GM23338 (cell line): ENCODE results near the gene KLF14. TPM values are rescaled to one million over a fixed set of nuclear protein-coding genes. Genes with fewer than 3 reads are reported as not detected.
"Not testable (repeated sequence)": the region's sequence is repeated elsewhere in the genome, so short reads cannot be mapped to it uniquely, and the experiment has no call there.

Experiments
- ATAC-seq: fragments of 200-7000 bp; cut with Tn5 transposase; 3 replicates; pipeline ENCODE4 v1.9.1; 2020
- DNase-seq: peaks from one replicate; pipeline ENCODE4 v3.0.0-alpha.2; 2015; ENCODE audit warnings: low spot score
- H2AFZ ChIP-seq: fragments of 200-600 bp; sonication (generic); 2 replicates; pipeline ENCODE4 v1.8.0; 2016; ENCODE audit warnings: antibody characterized with exemption, mild to moderate bottlenecking, moderate library complexity
- H3F3A ChIP-seq: fragments of 200-600 bp; sonication (generic); replicated peaks from 2 replicates; pipeline ENCODE4 v1.8.0; 2017; ENCODE audit warnings: antibody characterized with exemption, mixed run types, low read depth
- H3K27ac ChIP-seq: fragments of 200-600 bp; sonication (generic); 2 replicates; pipeline ENCODE4 v1.6.1; 2016; ENCODE audit warnings: low read depth
- H3K27me3 ChIP-seq: fragments of 200-600 bp; sonication (generic); 2 replicates; pipeline ENCODE4 v1.8.0; 2016; ENCODE audit warnings: mild to moderate bottlenecking, mixed run types, moderate library complexity; ENCODE audit not compliant: insufficient read depth
- H3K36me3 ChIP-seq: fragments of 200-600 bp; sonication (generic); 2 replicates; pipeline ENCODE4 v1.8.0; 2016; ENCODE audit warnings: mild to moderate bottlenecking; ENCODE audit not compliant: insufficient read depth
- H3K4me1 ChIP-seq: fragments of 200-600 bp; sonication (generic); 2 replicates; pipeline ENCODE4 v1.8.0; 2016; ENCODE audit warnings: mild to moderate bottlenecking, moderate library complexity; ENCODE audit not compliant: insufficient read depth
- H3K4me2 ChIP-seq: fragments of 200-600 bp; sonication (generic); 2 replicates; pipeline ENCODE4 v1.7.1; 2017; ENCODE audit warnings: mixed run types
- H3K4me3 ChIP-seq: fragments of 200-600 bp; sonication (generic); 2 replicates; pipeline ENCODE4 v1.6.1; 2016; ENCODE audit warnings: mixed run types
- H3K79me2 ChIP-seq: fragments of 200-600 bp; sonication (generic); replicated peaks from 2 replicates; pipeline ENCODE4 v1.8.0; 2017; ENCODE audit warnings: mild to moderate bottlenecking; ENCODE audit not compliant: insufficient read depth
- H3K9me2 ChIP-seq: fragments of 200-600 bp; sonication (generic); 2 replicates; pipeline ENCODE4 v1.8.0; 2017; ENCODE audit not compliant: insufficient read depth
- H4K20me1 ChIP-seq: fragments of 200-600 bp; sonication (generic); replicated peaks from 2 replicates; pipeline ENCODE4 v1.8.0; 2017; ENCODE audit warnings: mild to moderate bottlenecking; ENCODE audit not compliant: insufficient read depth
- H3K27ac Mint-ChIP-seq: 2 replicates; pipeline ENCODE4 v1.8.0; 2020; ENCODE audit warnings: inconsistent platforms, mild to moderate bottlenecking, moderate library complexity, mixed read lengths
- H3K27me3 Mint-ChIP-seq: 3 replicates; pipeline ENCODE4 v1.8.0; 2022; ENCODE audit warnings: low read depth, mild to moderate bottlenecking, moderate library complexity, mixed read lengths, inconsistent platforms; ENCODE audit not compliant: insufficient read depth, poor library complexity
- H3K36me3 Mint-ChIP-seq: 3 replicates; pipeline ENCODE4 v1.8.0; 2021; ENCODE audit warnings: low read depth, mild to moderate bottlenecking, inconsistent platforms, moderate library complexity, mixed read lengths
- H3K4me1 Mint-ChIP-seq: 3 replicates; pipeline ENCODE4 v1.8.0; 2020; ENCODE audit warnings: mild to moderate bottlenecking, inconsistent platforms, mixed read lengths
- H3K4me3 Mint-ChIP-seq: 3 replicates; pipeline ENCODE4 v1.8.0; 2021; ENCODE audit warnings: moderate library complexity, mild to moderate bottlenecking, inconsistent platforms, mixed read lengths
- H3K9me3 Mint-ChIP-seq: 3 replicates; pipeline ENCODE4 v1.8.0; 2020; ENCODE audit warnings: moderate library complexity, mild to moderate bottlenecking, inconsistent platforms, mixed read lengths
- NANOG ChIP-seq: IDR thresholded peaks from 2 replicates; pipeline ENCODE4 v1.6.1; 2016; ENCODE audit warnings: antibody characterized with exemption, borderline replicate concordance
- STAT1 ChIP-seq: IDR thresholded peaks from one replicate; pipeline ENCODE4 v1.6.1; 2016; ENCODE audit warnings: antibody characterized with exemption; ENCODE audit not compliant: unreplicated experiment
- ZNF114 ChIP-seq: fragments of 250-450 bp; sonication (Bioruptor Pico); IDR thresholded peaks from 2 replicates; pipeline ENCODE4 v1.5.0; 2020; ENCODE audit warnings: mild to moderate bottlenecking, moderate library complexity
- ZNF331 ChIP-seq: fragments of 250-450 bp; sonication (Bioruptor Pico); IDR thresholded peaks from 2 replicates; pipeline ENCODE4 v1.5.0; 2020; ENCODE audit warnings: low read depth, mild to moderate bottlenecking, moderate library complexity
- polyA plus RNA-seq: library from polyadenylated mRNA; unstranded; fragments of >200 nt; fragmentation: Nextera tagmentation; extraction: Ambion mirVana; gene quantifications from 2 replicates; pipeline ENCODE4 v1.2.1, GENCODE V29; 2016
- total RNA-seq: library from RNA; depleted of rRNA; stranded (reverse); fragments of >200 nt; shearing (Covaris generic); gene quantifications from 2 replicates; pipeline ENCODE4 v1.2.3, GENCODE V29; 2014
- TF ChIP-seq, protein P1 (sequence below): fragments of 250-450 bp; sonication (Bioruptor Pico); IDR thresholded peaks from 2 replicates; pipeline ENCODE4 v1.5.0; 2020; ENCODE audit warnings: mild to moderate bottlenecking, moderate library complexity

The KLF14 gene
- total and polyA plus RNA-seq, 2 experiments from 2014 or later, result not detected

DNA sequence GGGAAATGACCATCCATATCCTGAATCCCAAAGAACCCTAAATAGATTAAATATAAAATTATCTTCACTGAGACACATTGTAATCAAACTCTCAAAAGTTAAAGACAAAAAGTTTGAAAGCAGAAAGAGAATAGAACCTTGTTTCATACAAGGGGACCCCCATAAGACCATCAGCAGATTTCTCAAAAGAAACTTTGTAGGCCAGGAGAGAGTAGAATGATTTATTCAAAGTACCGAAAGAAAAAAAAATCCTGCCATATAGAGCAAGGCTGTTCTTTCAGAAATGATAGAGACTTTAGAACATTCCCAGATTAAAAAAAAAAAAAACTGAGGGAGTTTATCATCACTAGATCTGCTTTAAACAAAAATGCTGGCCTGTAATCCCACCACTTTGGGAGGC lies 34.8 kb upstream of the KLF14 start (continued):
- TF ChIP-seq, protein P1, sequence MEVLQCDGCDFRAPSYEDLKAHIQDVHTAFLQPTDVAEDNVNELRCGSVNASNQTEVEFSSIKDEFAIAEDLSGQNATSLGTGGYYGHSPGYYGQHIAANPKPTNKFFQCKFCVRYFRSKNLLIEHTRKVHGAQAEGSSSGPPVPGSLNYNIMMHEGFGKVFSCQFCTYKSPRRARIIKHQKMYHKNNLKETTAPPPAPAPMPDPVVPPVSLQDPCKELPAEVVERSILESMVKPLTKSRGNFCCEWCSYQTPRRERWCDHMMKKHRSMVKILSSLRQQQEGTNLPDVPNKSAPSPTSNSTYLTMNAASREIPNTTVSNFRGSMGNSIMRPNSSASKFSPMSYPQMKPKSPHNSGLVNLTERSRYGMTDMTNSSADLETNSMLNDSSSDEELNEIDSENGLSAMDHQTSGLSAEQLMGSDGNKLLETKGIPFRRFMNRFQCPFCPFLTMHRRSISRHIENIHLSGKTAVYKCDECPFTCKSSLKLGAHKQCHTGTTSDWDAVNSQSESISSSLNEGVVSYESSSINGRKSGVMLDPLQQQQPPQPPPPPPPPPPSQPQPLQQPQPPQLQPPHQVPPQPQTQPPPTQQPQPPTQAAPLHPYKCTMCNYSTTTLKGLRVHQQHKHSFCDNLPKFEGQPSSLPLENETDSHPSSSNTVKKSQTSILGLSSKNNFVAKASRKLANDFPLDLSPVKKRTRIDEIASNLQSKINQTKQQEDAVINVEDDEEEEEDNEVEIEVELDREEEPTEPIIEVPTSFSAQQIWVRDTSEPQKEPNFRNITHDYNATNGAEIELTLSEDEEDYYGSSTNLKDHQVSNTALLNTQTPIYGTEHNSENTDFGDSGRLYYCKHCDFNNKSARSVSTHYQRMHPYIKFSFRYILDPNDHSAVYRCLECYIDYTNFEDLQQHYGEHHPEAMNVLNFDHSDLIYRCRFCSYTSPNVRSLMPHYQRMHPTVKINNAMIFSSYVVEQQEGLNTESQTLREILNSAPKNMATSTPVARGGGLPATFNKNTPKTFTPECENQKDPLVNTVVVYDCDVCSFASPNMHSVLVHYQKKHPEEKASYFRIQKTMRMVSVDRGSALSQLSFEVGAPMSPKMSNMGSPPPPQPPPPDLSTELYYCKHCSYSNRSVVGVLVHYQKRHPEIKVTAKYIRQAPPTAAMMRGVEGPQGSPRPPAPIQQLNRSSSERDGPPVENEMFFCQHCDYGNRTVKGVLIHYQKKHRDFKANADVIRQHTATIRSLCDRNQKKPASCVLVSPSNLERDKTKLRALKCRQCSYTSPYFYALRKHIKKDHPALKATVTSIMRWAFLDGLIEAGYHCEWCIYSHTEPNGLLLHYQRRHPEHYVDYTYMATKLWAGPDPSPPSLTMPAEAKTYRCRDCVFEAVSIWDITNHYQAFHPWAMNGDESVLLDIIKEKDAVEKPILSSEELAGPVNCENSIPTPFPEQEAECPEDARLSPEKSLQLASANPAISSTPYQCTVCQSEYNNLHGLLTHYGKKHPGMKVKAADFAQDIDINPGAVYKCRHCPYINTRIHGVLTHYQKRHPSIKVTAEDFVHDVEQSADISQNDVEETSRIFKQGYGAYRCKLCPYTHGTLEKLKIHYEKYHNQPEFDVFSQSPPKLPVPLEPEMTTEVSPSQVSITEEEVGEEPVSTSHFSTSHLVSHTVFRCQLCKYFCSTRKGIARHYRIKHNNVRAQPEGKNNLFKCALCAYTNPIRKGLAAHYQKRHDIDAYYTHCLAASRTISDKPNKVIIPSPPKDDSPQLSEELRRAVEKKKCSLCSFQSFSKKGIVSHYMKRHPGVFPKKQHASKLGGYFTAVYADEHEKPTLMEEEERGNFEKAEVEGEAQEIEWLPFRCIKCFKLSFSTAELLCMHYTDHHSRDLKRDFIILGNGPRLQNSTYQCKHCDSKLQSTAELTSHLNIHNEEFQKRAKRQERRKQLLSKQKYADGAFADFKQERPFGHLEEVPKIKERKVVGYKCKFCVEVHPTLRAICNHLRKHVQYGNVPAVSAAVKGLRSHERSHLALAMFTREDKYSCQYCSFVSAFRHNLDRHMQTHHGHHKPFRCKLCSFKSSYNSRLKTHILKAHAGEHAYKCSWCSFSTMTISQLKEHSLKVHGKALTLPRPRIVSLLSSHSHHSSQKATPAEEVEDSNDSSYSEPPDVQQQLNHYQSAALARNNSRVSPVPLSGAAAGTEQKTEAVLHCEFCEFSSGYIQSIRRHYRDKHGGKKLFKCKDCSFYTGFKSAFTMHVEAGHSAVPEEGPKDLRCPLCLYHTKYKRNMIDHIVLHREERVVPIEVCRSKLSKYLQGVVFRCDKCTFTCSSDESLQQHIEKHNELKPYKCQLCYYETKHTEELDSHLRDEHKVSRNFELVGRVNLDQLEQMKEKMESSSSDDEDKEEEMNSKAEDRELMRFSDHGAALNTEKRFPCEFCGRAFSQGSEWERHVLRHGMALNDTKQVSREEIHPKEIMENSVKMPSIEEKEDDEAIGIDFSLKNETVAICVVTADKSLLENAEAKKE (CRISPR knock-in tag), result no peak
- no peak for TF ChIP-seq ZNF331 (CRISPR knock-in tag)
- TF ChIP-seq STAT1, result no peak
- TF ChIP-seq ZNF114 (CRISPR knock-in tag), result no peak
- no peak for TF ChIP-seq NANOG

DNA sequence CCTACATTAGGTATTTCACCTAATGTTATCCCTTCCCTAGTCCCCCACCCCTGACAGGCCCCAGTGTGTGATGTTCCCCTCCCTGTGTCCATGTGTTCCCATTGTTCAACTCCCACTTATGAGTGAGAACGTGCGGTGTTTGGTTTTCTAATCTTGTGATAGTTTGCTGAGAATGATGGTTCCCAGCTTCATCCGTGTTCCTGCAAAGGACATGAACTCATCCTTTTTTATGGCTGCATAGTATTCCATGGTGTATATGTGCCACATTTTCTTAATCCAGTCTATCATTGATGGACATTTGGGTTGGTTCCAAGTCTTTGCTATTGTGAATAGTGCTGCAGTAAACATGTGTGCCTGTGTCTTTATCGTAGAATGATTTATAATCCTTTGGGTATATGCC lies 30.6 kb upstream of the KLF14 start:
- H3K9me3 Mint-ChIP-seq, result peaks cover 31% of the 10 kb centered on the region
- H3K4me1 ChIP-seq, H3K27ac ChIP-seq, H3K79me2 ChIP-seq, H3F3A ChIP-seq, ATAC-seq, H3K9me2 ChIP-seq, H3K27me3 ChIP-seq, H2AFZ ChIP-seq, H3K36me3 ChIP-seq, H4K20me1 ChIP-seq, DNase-seq, H3K4me2 ChIP-seq, H3K27ac Mint-ChIP-seq, H3K27me3 Mint-ChIP-seq, H3K4me1 Mint-ChIP-seq, H3K4me3 Mint-ChIP-seq, H3K4me3 ChIP-seq: not testable (repeated sequence)
- peaks cover 11% of the 10 kb centered on the region; the same call in 2 of the 3 replicates for H3K36me3 Mint-ChIP-seq
